AG09319 (cell line): ENCODE results near the gene GATA1.

Experiments
- DNase-seq: peaks from one replicate; pipeline ENCODE4 v3.0.0-alpha.2; 2010; ENCODE audit warnings: low read depth; ENCODE audit errors: extremely low read depth
- CTCF ChIP-seq: IDR thresholded peaks from 2 replicates; pipeline ENCODE4 v1.5.1; 2011; ENCODE audit warnings: low read depth, mild to moderate bottlenecking, inconsistent platforms, low read length, moderate library complexity

GATA1 gene

GRCh38 chrX:48826876-48827653, 40.7 kb downstream of the GATA1 start:
- DNase-seq: no peak
- TF ChIP-seq CTCF: no peak

- no peak for DNase-seq
- TF ChIP-seq CTCF: no peak
These were observed 41.2 kb downstream of the GATA1 start for GRCh38 chrX:48827654-48827968.

- TF ChIP-seq CTCF: no peak
- no peak for DNase-seq
These were observed 42.8 kb downstream of the GATA1 start for GRCh38 chrX:48829016-48829735.

- no peak for TF ChIP-seq CTCF
- DNase-seq: no peak
These were observed 44.9 kb downstream of the GATA1 start for GRCh38 chrX:48831136-48831908.

- TF ChIP-seq CTCF: no peak
- no peak for DNase-seq
These were observed 45.5 kb downstream of the GATA1 start for GRCh38 chrX:48831909-48832291.

GRCh38 chrX:48833542-48834138, 47.2 kb downstream of the GATA1 start:
- no peak for DNase-seq

More at GRCh38 chrX:48833542-48834138, 47.2 kb downstream of the GATA1 start:
- no peak for TF ChIP-seq CTCF
